ENCODE data around the gene ABCA10. TPM values are rescaled to one million over a fixed set of nuclear protein-coding genes. Genes with fewer than 3 reads are reported as not detected.

The ABCA10 gene
- total and polyA plus RNA-seq, 8 donors: 4.0 to 20.2 (median 9.9) TPM

- Histone ChIP-seq H3K27ac (no peak overlapping the region), H3K9me3 (no peaks in the 10 kb centered on the region), H3K27me3 (no peaks in the 10 kb centered on the region), H3K4me1 (no peaks in the 10 kb centered on the region), H3K4me3 (no peak overlapping the region), H3K36me3 (peaks cover 0 to 9% of the 10 kb centered on the region in 2 donors)
- DNase-seq (no peak), ATAC-seq (no peak)
- no peak for TF ChIP-seq CTCF (IDR thresholded peaks at IDR 0.05)
- intact Hi-C loops (cut with DNase I): no loop called here
Measured at GRCh38 chr17:69250641-69251040, 22.0 kb upstream of the ABCA10 start.

- intact Hi-C loops (cut with DNase I): no loop called here
- Histone ChIP-seq H3K27ac (no peak overlapping the region), H3K4me1 (no peaks in the 10 kb centered on the region), H3K36me3 (no peaks in the 10 kb centered on the region), H3K4me3 (no peak overlapping the region), H3K9me3 (no peaks in the 10 kb centered on the region), H3K27me3 (no peaks in the 10 kb centered on the region)
- ATAC-seq: peak; percentile 82
- TF ChIP-seq CTCF (IDR thresholded peaks at IDR 0.05): peak; percentile 49 to 51
- peak in 1 of 4 donors; percentile 53 for DNase-seq
Measured at GRCh38 chr17:69246726-69247375, 18.2 kb upstream of the ABCA10 start.

- H3K36me3 ChIP-seq: no peaks in the 10 kb centered on the region
- no peaks in the 10 kb centered on the region for H3K9me3 ChIP-seq
- no peaks in the 10 kb centered on the region for H3K27me3 ChIP-seq
- intact Hi-C loops (cut with DNase I): no loop called here
- no peak overlapping the region for H3K4me3 ChIP-seq
- no peak overlapping the region for H3K27ac ChIP-seq
- ATAC-seq (no peak), DNase-seq (no peak)
- TF ChIP-seq CTCF (IDR thresholded peaks at IDR 0.05): no peak
- H3K4me1 ChIP-seq: no peaks in the 10 kb centered on the region
Measured at GRCh38 chr17:69246202-69246601, 17.6 kb upstream of the ABCA10 start.

- intact Hi-C loops (cut with DNase I): no loop called here
- no peaks in the 10 kb centered on the region for H3K9me3 ChIP-seq
Measured at GRCh38 chr17:69245617-69246016, 17.0 kb upstream of the ABCA10 start.

More at GRCh38 chr17:69245617-69246016, 17.0 kb upstream of the ABCA10 start:
- DNase-seq (no peak), ATAC-seq (no peak)
- TF ChIP-seq CTCF (IDR thresholded peaks at IDR 0.05): no peak
- Histone ChIP-seq H3K4me1 (no peaks in the 10 kb centered on the region), H3K27ac (no peak overlapping the region), H3K27me3 (no peaks in the 10 kb centered on the region), H3K4me3 (no peak overlapping the region), H3K36me3 (no peaks in the 10 kb centered on the region)
